Mucosa of descending colon (tissue), 3 donors: Measurements from ENCODE around the gene EGR2. TPM values are rescaled to one million over a fixed set of nuclear protein-coding genes. Genes with fewer than 3 reads are reported as not detected.

Experiments used
- ATAC-seq: fragments of 200-7000 bp; cut with Tn5 transposase; one replicate; pipeline ENCODE4 v1.9.1; 2020; ENCODE audit warnings: mild to moderate bottlenecking, moderate library complexity
- DNase-seq, 3 donors: peaks; one replicate each; pipeline ENCODE4 v3.0.0-alpha.2; 2020
- H3K36me3 ChIP-seq: fragments of 200-600 bp; one replicate; pipeline ENCODE4 v1.8.0; 2021; ENCODE audit warnings: low read depth, mild to moderate bottlenecking
- H3K4me1 ChIP-seq: fragments of 200-600 bp; one replicate; pipeline ENCODE4 v1.8.0; 2021; ENCODE audit warnings: low read depth, mild to moderate bottlenecking
- H3K4me3 ChIP-seq: fragments of 200-600 bp; one replicate; pipeline ENCODE4 v1.8.0; 2021; ENCODE audit warnings: mild to moderate bottlenecking
- H3K9me3 ChIP-seq: fragments of 200-600 bp; one replicate; pipeline ENCODE4 v1.8.0; 2021; ENCODE audit warnings: mild to moderate bottlenecking
- intact Hi-C, 2 donors: fragments of 100-400 bp; cut with DNase I in 1 of 2; cut with micrococcal nuclease in 1 of 2; formaldehyde crosslinking; loops; one replicate each; pipeline versions ENCODE4 v1.11.0 to v1.11.1; 2022; cut with DNase I, micrococcal nuclease
- total RNA-seq, 3 donors: library from RNA; stranded (reverse); fragmentation: NEBNext Ultra II Directional in 2 of 3; extraction: Animal tissue kit (Norgen Biotek cat#: 25700) in 2 of 3; gene quantifications; one replicate each; pipeline versions ENCODE4 v1.2.1 to v1.2.4, GENCODE V29; 2021 to 2023
- TF ChIP-seq, protein P1 (sequence below): fragments of 200-600 bp; IDR thresholded peaks from one replicate; pipeline ENCODE4 v1.8.0; 2022; ENCODE audit warnings: antibody characterized with exemption, mild to moderate bottlenecking
- donor health status: DM: no; HTN: no; CAD: no; lungs with moderate emphysema.
- donor health status: DM: no; HTN: no; CAD: no.
- donor health status: DM: no; HTN: yes; CAD: no.

Gene EGR2
- total RNA-seq, 3 donors from 2014 or later: 0.36 to 5.5 (median 0.75) TPM

DNA sequence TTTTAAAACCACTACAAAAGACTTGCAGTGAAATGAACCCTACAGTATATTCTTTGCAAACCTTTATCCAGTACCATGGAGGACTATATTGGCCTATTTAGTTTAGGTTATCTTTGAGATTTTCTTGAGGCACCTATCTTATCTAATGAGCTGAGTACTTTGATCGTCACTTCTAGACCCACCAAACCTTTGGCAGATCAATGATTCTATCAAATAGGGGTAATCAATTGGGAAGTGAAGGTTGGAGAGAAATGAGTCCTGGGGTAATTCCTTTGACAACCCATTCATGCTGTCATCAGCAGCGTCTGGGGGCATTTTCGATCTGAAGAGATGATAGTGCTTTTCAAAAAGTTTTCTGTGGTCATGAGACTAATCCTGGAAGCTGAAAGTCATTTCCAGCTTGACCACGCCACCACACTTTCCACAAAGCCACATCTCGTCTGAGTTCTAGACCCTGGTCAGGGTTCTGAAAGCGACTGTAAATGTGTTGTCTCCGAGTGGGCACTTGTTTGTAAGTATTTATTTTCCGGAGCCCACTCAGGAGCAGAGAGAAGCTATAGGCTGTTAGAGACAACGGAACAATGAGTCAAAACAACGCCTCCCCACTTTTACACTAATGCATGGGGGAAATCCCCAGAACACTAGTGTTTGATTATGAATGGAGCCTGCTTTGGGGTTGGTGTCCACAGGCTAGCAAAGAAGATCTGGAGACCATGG, 4.8 kb downstream of the EGR2 start:
- ATAC-seq (no peak), DNase-seq (no peak)
- Histone ChIP-seq H3K4me3 (no peak overlapping the region), H3K9me3 (no peaks in the 10 kb centered on the region), H3K4me1 (peaks cover 22% of the 10 kb centered on the region), H3K36me3 (no peaks in the 10 kb centered on the region)
- intact Hi-C loops: loop anchor here in 1 of 2 donors (10.0 kb wide), 1 partner anchor 217 kb away; no protein-coding TSS in a partner anchor
- TF ChIP-seq, protein P1, sequence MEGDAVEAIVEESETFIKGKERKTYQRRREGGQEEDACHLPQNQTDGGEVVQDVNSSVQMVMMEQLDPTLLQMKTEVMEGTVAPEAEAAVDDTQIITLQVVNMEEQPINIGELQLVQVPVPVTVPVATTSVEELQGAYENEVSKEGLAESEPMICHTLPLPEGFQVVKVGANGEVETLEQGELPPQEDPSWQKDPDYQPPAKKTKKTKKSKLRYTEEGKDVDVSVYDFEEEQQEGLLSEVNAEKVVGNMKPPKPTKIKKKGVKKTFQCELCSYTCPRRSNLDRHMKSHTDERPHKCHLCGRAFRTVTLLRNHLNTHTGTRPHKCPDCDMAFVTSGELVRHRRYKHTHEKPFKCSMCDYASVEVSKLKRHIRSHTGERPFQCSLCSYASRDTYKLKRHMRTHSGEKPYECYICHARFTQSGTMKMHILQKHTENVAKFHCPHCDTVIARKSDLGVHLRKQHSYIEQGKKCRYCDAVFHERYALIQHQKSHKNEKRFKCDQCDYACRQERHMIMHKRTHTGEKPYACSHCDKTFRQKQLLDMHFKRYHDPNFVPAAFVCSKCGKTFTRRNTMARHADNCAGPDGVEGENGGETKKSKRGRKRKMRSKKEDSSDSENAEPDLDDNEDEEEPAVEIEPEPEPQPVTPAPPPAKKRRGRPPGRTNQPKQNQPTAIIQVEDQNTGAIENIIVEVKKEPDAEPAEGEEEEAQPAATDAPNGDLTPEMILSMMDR: no peak

DNA sequence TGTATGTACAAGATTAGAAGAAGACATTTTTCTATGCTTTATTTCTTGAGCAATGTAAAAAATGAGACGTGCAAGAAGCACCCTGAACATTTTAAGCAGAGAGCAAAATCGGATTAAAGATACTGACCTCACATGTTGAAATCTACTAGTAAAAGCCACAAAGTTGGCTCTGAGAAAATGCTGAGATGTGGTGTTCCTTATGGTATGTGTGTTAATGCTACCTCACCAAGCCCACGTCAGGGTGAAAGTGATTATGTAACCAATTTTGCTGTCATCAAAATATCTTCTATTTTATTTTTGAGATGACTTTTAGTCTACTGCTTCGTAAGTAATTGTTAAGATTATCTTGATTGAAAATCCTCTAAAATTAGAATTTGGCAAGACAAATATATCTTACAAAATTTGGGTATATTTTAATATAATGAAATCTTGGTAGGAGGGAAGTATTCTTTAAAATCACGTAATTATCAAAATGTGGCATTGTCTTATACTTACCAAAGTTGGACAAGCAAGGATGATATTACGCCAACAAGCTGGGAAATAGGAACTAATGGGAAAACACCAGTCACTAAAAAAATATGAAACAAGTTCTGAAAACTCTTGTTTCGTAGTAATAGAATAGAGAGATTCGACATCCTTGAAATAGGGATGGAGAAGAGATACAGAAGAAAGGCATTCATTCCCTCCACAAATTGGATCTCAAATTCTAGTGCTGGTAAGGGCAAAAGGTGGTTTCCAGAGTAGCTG, 5.8 kb downstream of the EGR2 start:
- Histone ChIP-seq H3K4me1 (peaks cover 22% of the 10 kb centered on the region), H3K9me3 (no peaks in the 10 kb centered on the region), H3K4me3 (no peak overlapping the region), H3K36me3 (no peaks in the 10 kb centered on the region)
- intact Hi-C loops: loop anchor here in 1 of 2 donors (10.0 kb wide), 1 partner anchor 216 kb away; no protein-coding TSS in a partner anchor
- DNase-seq: no peak
- TF ChIP-seq, protein P1: no peak
- no peak for ATAC-seq

DNA sequence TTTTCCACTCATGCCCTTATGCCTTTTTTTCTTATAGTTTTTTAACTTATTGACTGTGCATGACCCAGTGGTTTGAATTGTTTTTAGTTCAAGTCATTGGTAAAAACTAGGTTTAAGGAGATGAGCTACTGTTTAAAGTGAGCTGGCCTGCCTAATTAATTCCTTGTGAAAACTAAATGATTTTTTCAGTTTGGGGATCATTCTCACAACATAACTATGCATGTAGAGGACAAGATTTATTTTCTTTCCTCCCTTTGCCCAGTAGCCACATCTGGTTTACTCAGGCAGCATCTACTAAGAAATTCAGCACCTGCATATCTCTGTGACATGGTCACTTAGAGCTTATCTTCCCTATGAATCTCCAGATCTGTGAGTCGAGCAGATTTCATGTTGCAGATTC, 9.9 kb downstream of the EGR2 start:
- DNase-seq (no peak), ATAC-seq (no peak)
- H3K4me3 ChIP-seq: no peak overlapping the region
- TF ChIP-seq, protein P1: no peak
- no peaks in the 10 kb centered on the region for H3K9me3 ChIP-seq
- intact Hi-C loops: no loop called here
- H3K4me1 ChIP-seq: peaks cover 17% of the 10 kb centered on the region
- H3K36me3 ChIP-seq: no peaks in the 10 kb centered on the region

DNA sequence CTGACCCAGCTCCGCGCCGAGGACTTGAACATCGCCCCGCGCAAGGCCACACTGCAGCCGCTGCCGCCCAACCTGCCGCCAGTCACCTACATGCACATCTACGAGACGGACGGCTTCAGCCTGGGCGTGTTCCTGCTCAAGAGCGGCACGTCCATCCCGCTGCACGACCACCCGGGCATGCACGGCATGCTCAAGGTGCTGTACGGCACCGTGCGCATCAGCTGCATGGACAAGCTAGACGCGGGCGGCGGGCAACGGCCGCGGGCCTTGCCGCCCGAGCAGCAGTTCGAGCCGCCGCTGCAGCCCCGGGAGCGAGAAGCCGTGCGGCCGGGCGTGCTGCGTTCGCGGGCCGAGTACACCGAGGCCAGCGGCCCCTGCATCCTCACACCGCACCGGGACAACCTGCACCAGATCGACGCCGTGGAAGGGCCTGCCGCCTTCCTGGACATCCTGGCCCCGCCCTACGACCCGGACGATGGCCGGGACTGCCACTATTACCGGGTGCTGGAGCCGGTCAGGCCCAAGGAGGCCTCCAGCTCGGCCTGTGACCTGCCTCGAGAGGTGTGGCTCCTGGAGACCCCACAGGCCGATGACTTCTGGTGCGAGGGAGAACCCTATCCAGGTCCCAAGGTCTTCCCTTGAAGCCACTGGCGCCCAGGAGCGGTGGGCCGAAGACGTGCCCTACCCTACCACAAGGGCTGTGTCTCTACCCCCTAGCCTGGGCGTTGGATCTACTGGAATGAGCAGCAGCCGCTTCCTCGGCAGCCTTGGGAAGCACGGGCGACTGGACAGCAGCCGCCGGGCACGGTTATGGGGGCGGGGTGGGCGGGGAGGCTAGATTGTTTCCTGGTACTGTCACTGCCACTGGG, 10.7 kb downstream of the EGR2 start:
- ATAC-seq (peak; percentile 59), DNase-seq (peak; percentile 47 to 77 (median 71))
- intact Hi-C loops: no loop called here
- Histone ChIP-seq H3K36me3 (no peaks in the 10 kb centered on the region), H3K4me1 (peaks cover 17% of the 10 kb centered on the region), H3K9me3 (no peaks in the 10 kb centered on the region), H3K4me3 (peak overlapping the region; percentile 92)
- TF ChIP-seq, protein P1: no peak

DNA sequence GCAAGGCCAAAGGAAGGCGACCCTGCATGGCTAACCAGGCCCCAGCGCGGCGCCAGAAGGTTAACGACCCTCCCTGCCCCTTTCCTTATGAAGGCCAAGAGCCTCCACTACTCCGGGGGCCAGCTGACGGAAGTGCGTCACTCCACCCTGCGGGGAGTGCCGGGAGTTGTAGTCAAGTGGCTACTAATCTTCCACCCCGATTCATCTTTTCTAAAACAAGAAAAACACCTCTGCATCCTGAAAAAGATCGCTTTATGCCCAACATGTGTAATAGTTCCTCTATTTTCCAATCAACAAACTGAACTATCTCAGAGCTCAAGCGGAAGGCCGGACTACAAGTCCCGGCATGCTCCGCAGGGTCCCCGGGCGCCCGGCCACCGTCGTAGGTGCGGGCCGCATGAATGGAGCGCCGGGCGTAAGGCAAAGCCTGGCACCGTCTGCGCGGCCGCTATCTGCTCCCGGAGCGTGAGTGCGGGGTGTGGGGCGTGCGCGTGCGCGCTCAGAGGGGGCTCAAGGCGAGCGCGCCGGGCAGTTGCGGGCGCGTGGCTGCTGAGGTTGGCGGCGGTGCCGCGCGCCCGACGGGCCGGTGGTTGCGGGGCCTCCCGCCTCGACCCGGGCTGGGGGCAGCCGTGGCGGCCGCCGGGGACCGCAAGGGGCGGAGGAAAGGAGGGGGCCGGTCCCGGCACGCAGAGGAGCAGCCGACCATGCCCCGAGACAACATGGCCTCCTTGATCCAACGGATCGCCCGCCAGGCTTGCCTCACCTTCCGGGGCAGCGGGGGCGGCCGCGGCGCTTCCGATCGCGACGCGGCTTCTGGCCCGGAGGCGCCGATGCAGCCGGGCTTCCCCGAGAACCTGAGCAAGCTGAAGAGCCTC, 11.6 kb downstream of the EGR2 start, which contains the start of gene ADO:
Gene ADO, plus strand, starts transcription at position 365 of the 875 bp plus-strand sequence. Its CDS starts 340 bp downstream, at position 705.
- Histone ChIP-seq H3K4me3 (peak within 1 kb of the TSS; percentile 92), H3K4me1 (peaks cover 17% of the 10 kb centered on the region), H3K36me3 (no peaks in the 10 kb centered on the region), H3K9me3 (no peaks in the 10 kb centered on the region)
- intact Hi-C loops: no loop called here
- TF ChIP-seq, protein P1: peak; percentile 10
- DNase-seq: peak; percentile 84 to 91 (median 86)
- peak; percentile 93 for ATAC-seq
